ENCODE measurements around the gene ABCB1.

DNA sequence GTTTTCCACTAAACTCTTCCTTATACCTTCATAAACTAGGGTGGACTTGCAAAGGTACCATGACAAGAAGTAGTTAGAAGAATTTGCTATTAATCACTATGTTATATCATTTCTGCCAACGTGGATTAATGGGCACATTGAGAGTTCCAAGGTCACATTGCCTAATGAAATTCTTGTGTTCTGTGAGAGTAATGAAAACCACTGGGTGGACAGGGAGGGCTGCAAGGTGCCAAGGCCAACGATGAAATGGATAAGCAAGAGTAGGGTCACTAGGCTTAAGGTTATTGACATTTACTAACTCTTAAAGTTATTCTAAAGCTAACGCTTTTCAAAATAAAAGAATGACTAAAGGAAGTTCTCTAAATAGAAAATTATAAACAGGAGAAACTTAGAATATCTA is 118.6 kb downstream of the ABCB1 start:
- TF ChIP-seq, protein P1, sequence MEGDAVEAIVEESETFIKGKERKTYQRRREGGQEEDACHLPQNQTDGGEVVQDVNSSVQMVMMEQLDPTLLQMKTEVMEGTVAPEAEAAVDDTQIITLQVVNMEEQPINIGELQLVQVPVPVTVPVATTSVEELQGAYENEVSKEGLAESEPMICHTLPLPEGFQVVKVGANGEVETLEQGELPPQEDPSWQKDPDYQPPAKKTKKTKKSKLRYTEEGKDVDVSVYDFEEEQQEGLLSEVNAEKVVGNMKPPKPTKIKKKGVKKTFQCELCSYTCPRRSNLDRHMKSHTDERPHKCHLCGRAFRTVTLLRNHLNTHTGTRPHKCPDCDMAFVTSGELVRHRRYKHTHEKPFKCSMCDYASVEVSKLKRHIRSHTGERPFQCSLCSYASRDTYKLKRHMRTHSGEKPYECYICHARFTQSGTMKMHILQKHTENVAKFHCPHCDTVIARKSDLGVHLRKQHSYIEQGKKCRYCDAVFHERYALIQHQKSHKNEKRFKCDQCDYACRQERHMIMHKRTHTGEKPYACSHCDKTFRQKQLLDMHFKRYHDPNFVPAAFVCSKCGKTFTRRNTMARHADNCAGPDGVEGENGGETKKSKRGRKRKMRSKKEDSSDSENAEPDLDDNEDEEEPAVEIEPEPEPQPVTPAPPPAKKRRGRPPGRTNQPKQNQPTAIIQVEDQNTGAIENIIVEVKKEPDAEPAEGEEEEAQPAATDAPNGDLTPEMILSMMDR (IDR thresholded peaks at IDR 0.05; ENCODE audit: extremely low read depth in 1 of 2, insufficient read depth in 1 of 2, low read depth in 1 of 2, low read length in 2 of 2) = no peak
- TF ChIP-seq POLR2AphosphoS5 (IDR thresholded peaks at IDR 0.05; ENCODE audit: insufficient read depth, low read depth, low read length) (no peak), MAX (IDR thresholded peaks at IDR 0.05; ENCODE audit: insufficient read depth, insufficient read length) (no peak), EZH2 (IDR thresholded peaks at IDR 0.05; ENCODE audit: borderline replicate concordance, low read depth, low read length, severe bottlenecking) (no peak), JUN (IDR thresholded peaks at IDR 0.05; ENCODE audit: borderline replicate concordance, insufficient read depth, insufficient read length, low read depth) (no peak), POLR2A (IDR thresholded peaks at IDR 0.05; ENCODE audit: low read depth, low read length) (no peak), FOS (IDR thresholded peaks at IDR 0.05; ENCODE audit: borderline replicate concordance, insufficient read depth, low read length) (no peak)
